Measurements from ENCODE around the gene CLGN. TPM values are rescaled to one million over a fixed set of nuclear protein-coding genes. Genes with fewer than 3 reads are reported as not detected.

Gene CLGN
- total and polyA plus RNA-seq, 2 of the 4 experiments (the other 2 are of a cell fraction), result 0.36 to 0.75 TPM

DNA sequence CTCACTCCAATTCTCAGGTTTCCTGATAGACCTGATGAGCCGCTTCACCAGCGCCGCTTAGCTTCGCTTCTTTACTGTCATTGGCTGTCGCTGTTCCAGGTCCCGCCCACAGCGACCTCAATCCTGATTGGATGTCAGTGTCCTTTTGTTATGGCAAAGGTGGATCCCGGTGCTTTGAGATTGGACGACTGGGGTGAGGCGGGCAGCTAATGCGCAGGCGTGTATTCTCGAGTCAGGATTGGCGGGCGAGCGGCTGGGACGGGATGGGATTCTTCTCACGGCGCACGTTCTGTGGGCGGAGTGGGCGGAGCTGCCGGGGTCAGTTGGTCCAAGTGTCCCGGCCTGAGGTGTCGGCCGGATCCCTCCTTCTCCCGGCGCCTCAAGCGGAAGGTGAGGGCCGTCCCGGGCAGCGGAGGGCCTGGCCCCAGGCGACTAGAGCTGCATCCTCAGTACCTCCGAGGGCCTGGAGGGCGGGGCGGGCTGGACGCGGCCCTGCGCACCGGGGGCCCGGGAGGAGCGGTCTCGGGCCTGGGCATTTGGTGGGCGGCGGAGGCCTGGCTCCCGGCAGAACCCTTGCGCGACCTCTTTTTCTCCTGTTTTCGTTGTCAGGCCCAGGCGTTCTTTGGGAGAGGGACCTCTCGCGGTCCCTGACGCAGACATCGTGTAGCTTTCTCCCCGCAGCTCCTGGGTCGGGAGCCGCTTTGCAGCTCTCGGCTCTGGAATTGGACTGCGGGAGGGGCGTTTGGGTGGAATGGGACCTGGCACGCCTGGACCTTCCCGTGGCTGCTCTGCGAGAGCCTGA is 53.9 kb downstream of the CLGN start, which contains the start of gene SCOC:
SCOC (plus strand) TSS at position 319 of the 802 bp plus-strand sequence. CDS start 5,525 bp downstream, outside the sequence.
- peak within 1 kb of the TSS; percentile 75 for H3K4me3 ChIP-seq (ENCODE audit: insufficient read depth, low read depth, low read length)
- dilution Hi-C loops (cut with HindIII; ENCODE audit: low sequenced_read_pairs, unreplicated experiment) (no loop called here), in situ Hi-C loops (cut with MboI; ENCODE audit: low sequenced_read_pairs) (loop anchor here (25.0 kb wide), 2 partner anchors 464 to 764 kb away; partner anchors contain the start of gene RNF150), intact Hi-C loops (cut with micrococcal nuclease) (loop anchor here (5.0 kb wide), 2 partner anchors 149 to 759 kb away; partner anchors contain the start of genes ELMOD2 and RNF150)
- peak within 1 kb of the TSS; percentile 48 to 91 for H4K8ac ChIP-seq (ENCODE audit: low read depth in 2 of 2, low read length in 2 of 2)
- H2BK15ac ChIP-seq (ENCODE audit: low read depth, low read length), result peak within 1 kb of the TSS; percentile 43; the same call in 1 of the 3 replicates
- 0% methylated on average over 33 of the region's 63 CpGs; no CpG with 5 or more reads in 1 of the 2 experiments for WGBS, 2 experiments (ENCODE audit: extremely low coverage in 2 of 2, insufficient read length in 1 of 2)
- H3K9me3 ChIP-seq (ENCODE audit: control insufficient read depth, insufficient read depth, low read length), result no peaks in the 10 kb centered on the region
- peak within 1 kb of the TSS; percentile 93 for H2AFZ ChIP-seq (replicated peaks; ENCODE audit: low read length, poor library complexity)
- peak within 1 kb of the TSS; percentile 63 for H3K27ac ChIP-seq (ENCODE audit: insufficient read depth, low read length)
- H3K4ac ChIP-seq (ENCODE audit: low read depth, low read length), result peak within 1 kb of the TSS; percentile 59
- H3K79me1 ChIP-seq (ENCODE audit: low read depth in 1 of 2, low read length in 2 of 2), result peaks cover 14 to 31% of the 10 kb centered on the region in 2 experiments
- H2AK9ac ChIP-seq (replicated peaks; ENCODE audit: low read depth, low read length, poor library complexity), result peak within 1 kb of the TSS; percentile 1
- H3K18ac ChIP-seq (ENCODE audit: low read depth, low read length), result peak within 1 kb of the TSS; percentile 20
- peak within 1 kb of the TSS; percentile 69 for H4K5ac ChIP-seq (ENCODE audit: low read depth, low read length)
- peak within 1 kb of the TSS; percentile 82 for H3K23ac ChIP-seq (ENCODE audit: low read depth, low read length)
- H2BK20ac ChIP-seq (ENCODE audit: low read depth, low read length), result no peak within 1 kb of the TSS
- H2AK5ac ChIP-seq (ENCODE audit: low read depth, low read length), result no peak within 1 kb of the TSS
- BruUV-seq (replicated peaks), result no TSS peak
- H3K14ac ChIP-seq (replicated peaks; ENCODE audit: low read depth, low read length), result peak within 1 kb of the TSS; percentile 83
- ATAC-seq (ENCODE audit: low read depth) (peak; percentile 96), DNase-seq (peak; percentile 99)
- H2BK120ac ChIP-seq (ENCODE audit: low read depth, low read length), result 0 out of 2 replicates have a peak within 1 kb of the TSS, but pooled peaks have one; percentile 17
- ChIA-PET POLR2A (ENCODE audit: unreplicated experiment) (no interaction called here), CTCF (interaction anchor here (0.8 to 1.0 kb wide), 2 partner anchors 14 to 235 kb away, joined by 3 to 4 read pairs; no protein-coding TSS in a partner anchor)
- peak within 1 kb of the TSS; percentile 81 for H3K9ac ChIP-seq (ENCODE audit: low read depth, low read length)
- peaks cover 6% of the 10 kb centered on the region; the same call in 1 of the 2 replicates for H4K20me1 ChIP-seq (ENCODE audit: insufficient read depth, low read length)
- peak within 1 kb of the TSS; percentile 72 for H3K56ac ChIP-seq (ENCODE audit: extremely low read depth, insufficient read depth, low read length)
- H3K36me3 ChIP-seq (ENCODE audit: control insufficient read depth, insufficient read depth, low read length), result no peaks in the 10 kb centered on the region
- H3K9me1 ChIP-seq (ENCODE audit: insufficient read depth, low read length), result peaks cover 4% of the 10 kb centered on the region
- no peaks in the 10 kb centered on the region; the same call in 1 of the 2 replicates for H3K4me1 ChIP-seq (ENCODE audit: control insufficient read depth, insufficient read depth, low read length)
- no peaks in the 10 kb centered on the region for H3K27me3 ChIP-seq (ENCODE audit: control insufficient read depth, insufficient read depth, low read length)
- TF ChIP-seq USF2 (IDR thresholded peaks at IDR 0.05; ENCODE audit: low read depth, low read length) (0 out of 2 replicates have a peak, but pooled peaks have one; percentile 1), POLR2A (IDR thresholded peaks at IDR 0.05; ENCODE audit: low read depth, low read length) (peak; percentile 79), CEBPB (IDR thresholded peaks at IDR 0.05; ENCODE audit: low read depth, low read length) (no peak), NFE2L2 (IDR thresholded peaks at IDR 0.05; ENCODE audit: low read depth, low read length) (no peak), MAZ (IDR thresholded peaks at IDR 0.05; ENCODE audit: borderline replicate concordance, low read depth, low read length) (no peak), RFX5 (IDR thresholded peaks at IDR 0.05; ENCODE audit: low read depth, low read length) (no peak), BHLHE40 (IDR thresholded peaks at IDR 0.05; ENCODE audit: low read depth, low read length) (peak; percentile 86; the same call in 1 of the 2 replicates), FOS (IDR thresholded peaks at IDR 0.05; ENCODE audit: low read depth, low read length) (no peak), MAFK (IDR thresholded peaks at IDR 0.05; ENCODE audit: low read depth, low read length) (no peak), CHD1 (IDR thresholded peaks at IDR 0.05; ENCODE audit: low read depth, low read length) (no peak), MXI1 (IDR thresholded peaks at IDR 0.05; ENCODE audit: borderline replicate concordance, low read depth, low read length) (peak; percentile 17; the same call in 1 of the 2 replicates), RCOR1 (IDR thresholded peaks at IDR 0.05; ENCODE audit: insufficient replicate concordance, low read length) (no peak), SMC3 (IDR thresholded peaks at IDR 0.05; ENCODE audit: low read depth, low read length) (no peak), RAD21 (IDR thresholded peaks at IDR 0.05; ENCODE audit: low read length) (no peak)
- peak within 1 kb of the TSS; percentile 62 for H2BK5ac ChIP-seq (ENCODE audit: low read depth, low read length, poor library complexity, severe bottlenecking)
- peak within 1 kb of the TSS; percentile 42; the same call in 1 of the 2 replicates for H4K91ac ChIP-seq (ENCODE audit: insufficient read depth, low read depth, low read length)
- H3K4me2 ChIP-seq (ENCODE audit: low read depth, low read length), result peak within 1 kb of the TSS; percentile 98

Measured in IMR-90 (cell line).